ENCODE data around the gene TRAFD1.

- TF ChIP-seq CTCF (conservative IDR thresholded peaks at IDR 0.05; ENCODE audit: low read depth, low read length) (no peak), EZH2 (IDR thresholded peaks at IDR 0.05; ENCODE audit: borderline replicate concordance, low read depth, low read length, poor library complexity, severe bottlenecking) (no peak)
Observed at GRCh38 chr12:112148031-112148513, 22.7 kb downstream of the TRAFD1 start.

Data from A673 (cell line).